Choroid plexus epithelial cell (primary cell): ENCODE results near the gene RGS9BP.
A peak's percentile ranks its signal among the peaks of the same experiment; 100 is the strongest.
"Not testable (repeated sequence)": the region's sequence is repeated elsewhere in the genome, so short reads cannot be mapped to it uniquely, and the experiment has no call there.

Source experiments
- DNase-seq: peaks from one replicate; pipeline ENCODE4 v3.0.0-alpha.2; 2010; ENCODE audit warnings: low read depth
- H3K4me3 ChIP-seq: 2 replicates; pipeline ENCODE4 v1.5.1; 2011; ENCODE audit warnings: low read depth, mild to moderate bottlenecking, control low read depth, low read length, moderate library complexity
- TF ChIP-seq, protein P1 (sequence below): conservative IDR thresholded peaks from 2 replicates; pipeline ENCODE4 v1.5.1; 2011; ENCODE audit warnings: low read depth, mild to moderate bottlenecking, control low read depth, inconsistent platforms, low read length, moderate library complexity

The RGS9BP gene

DNA sequence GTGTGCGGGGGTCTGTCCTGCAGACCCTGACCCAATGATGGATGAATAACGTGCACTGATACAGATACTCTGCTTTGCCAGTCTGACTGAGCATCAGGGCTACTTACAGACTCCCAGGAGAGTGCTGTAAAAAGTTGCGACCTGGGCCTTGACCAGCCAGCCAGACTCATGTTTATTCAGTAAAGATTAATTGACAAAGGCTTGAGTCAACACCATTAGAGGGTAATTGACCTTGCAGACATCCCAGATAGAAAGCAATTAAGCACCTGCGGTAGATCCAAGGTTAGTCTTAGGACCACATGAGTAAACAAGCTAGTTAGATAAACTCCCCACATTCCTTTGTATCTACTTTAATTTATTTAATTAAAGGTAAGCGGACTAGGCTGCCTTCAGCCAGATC, 26.4 kb downstream of the RGS9BP start:
- no peak overlapping the region for H3K4me3 ChIP-seq
- no peak for DNase-seq
- TF ChIP-seq, protein P1, sequence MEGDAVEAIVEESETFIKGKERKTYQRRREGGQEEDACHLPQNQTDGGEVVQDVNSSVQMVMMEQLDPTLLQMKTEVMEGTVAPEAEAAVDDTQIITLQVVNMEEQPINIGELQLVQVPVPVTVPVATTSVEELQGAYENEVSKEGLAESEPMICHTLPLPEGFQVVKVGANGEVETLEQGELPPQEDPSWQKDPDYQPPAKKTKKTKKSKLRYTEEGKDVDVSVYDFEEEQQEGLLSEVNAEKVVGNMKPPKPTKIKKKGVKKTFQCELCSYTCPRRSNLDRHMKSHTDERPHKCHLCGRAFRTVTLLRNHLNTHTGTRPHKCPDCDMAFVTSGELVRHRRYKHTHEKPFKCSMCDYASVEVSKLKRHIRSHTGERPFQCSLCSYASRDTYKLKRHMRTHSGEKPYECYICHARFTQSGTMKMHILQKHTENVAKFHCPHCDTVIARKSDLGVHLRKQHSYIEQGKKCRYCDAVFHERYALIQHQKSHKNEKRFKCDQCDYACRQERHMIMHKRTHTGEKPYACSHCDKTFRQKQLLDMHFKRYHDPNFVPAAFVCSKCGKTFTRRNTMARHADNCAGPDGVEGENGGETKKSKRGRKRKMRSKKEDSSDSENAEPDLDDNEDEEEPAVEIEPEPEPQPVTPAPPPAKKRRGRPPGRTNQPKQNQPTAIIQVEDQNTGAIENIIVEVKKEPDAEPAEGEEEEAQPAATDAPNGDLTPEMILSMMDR = no peak

DNA sequence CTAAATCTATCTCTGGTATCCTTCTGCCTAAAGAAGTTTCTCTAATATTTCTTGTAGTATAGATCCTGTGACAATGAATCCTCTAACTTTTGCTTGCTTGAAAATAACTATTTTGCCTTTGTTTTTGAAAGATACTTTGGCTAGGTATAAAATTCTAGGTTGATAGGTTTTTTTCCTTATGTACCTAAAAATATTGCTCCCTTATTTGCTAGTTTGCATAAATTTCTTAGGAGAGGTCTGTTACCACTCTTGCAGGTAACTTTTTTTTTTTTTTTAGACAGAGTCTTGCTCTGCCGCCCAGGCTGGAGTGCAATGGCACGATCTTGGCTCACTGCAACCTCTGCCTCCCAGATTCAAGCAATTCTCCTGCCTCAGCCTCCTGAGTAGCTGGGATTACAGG, 28.4 kb downstream of the RGS9BP start:
- not testable (repeated sequence) for H3K4me3 ChIP-seq, DNase-seq

DNA sequence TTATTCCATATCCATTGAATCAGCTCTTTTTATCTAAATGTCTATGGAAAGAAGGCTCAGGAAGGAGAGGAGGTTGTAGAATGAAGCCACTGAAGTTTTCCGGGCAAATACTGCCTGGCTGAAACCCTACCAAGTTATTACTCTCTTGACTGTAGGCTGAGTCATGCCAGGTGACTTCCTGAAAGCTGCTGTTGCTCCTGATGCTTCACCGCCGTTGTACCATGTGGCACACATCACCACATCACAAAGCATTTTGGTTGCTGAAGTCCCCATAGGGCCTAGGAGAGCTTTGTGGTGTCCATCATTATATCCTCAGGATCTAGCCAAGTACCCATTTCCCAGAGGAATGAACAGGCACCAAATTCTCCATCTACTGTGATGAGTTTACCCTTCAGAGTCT, 32.8 kb downstream of the RGS9BP start:
- DNase-seq = peak; percentile 9
- TF ChIP-seq, protein P1 = no peak
- H3K4me3 ChIP-seq = no peak overlapping the region

DNA sequence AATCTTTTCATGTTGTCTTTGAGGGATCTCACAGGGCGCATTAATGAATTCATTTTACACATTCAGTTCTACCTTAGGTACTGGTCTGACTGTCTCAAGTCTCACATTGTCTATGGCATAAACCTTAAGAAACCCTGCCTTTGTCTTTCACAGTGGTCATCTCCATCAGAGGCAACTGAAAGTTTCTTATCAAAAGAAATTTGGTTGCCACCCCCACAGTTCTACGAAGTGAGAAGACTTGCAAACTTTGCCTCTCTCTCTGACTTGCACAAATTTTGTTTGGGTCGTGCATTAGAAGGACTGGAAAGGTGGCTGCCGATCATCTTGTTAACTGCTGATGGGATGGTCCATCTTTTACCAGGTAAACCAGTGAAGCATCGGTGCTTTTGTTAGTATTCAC, 33.4 kb downstream of the RGS9BP start:
- DNase-seq = no peak
- TF ChIP-seq, protein P1 = no peak
- H3K4me3 ChIP-seq = no peak overlapping the region

DNA sequence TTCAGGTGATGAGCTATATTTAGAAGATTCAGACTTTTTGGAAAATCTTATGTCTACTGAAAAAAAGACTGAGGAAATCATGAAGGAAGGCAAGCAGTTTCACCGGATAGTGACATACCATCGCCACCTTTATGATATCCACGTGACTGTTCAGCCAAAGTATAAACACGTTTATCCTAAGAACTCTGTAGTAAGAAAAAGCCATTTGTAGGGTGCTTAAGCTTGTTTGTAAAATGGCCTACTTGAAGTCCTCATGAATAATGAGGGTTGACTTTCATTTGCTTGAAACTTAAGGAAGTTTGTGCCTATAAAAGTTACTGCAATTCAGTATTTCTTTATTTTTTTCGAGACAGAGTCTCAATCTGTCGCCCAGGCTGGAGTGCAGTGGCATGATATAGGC, 36.1 kb downstream of the RGS9BP start:
- no peak overlapping the region for H3K4me3 ChIP-seq
- TF ChIP-seq, protein P1 = no peak
- no peak for DNase-seq

DNA sequence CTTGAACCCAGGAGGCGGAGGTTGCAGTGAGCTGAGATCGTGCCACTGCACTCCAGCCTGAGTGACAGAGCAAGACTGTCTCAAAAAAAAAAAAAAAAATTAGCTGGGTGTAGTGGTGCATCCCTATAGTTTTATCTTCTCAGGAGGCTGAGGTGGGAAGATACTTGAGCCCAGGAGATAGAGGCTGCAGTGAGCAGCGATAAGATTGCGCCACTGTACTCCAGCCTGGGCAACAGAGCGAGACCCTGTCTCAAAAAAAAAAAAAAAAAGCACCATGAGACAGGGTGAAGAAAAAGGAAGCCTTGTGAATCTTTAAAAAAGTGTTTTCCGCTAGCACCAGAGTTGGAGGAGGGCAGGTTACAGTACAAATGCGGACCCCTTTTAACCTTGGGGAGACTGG, 40.6 kb downstream of the RGS9BP start:
- H3K4me3 ChIP-seq, DNase-seq: not testable (repeated sequence)

DNA sequence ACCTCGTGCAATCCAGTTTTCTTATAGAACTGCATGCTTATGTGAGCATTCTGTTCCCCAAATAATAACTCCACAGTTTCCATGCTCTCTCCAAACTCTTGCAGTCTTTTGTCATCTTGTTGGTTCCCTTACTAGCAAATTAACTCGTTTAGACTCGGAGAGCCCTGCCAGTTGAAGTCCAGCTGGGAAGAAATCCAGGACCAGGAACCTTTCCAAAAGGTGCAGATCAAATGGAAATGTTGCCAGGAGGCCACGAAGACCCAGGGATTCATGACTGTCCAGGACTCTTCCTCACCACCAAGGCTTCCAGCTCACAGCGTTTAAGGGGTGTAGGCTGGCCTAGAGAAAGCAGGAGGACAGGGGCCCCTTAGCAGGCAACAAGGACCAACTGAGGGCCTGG, 41.8 kb downstream of the RGS9BP start:
- TF ChIP-seq, protein P1 = no peak
- DNase-seq = no peak
- H3K4me3 ChIP-seq = no peak overlapping the region

DNA sequence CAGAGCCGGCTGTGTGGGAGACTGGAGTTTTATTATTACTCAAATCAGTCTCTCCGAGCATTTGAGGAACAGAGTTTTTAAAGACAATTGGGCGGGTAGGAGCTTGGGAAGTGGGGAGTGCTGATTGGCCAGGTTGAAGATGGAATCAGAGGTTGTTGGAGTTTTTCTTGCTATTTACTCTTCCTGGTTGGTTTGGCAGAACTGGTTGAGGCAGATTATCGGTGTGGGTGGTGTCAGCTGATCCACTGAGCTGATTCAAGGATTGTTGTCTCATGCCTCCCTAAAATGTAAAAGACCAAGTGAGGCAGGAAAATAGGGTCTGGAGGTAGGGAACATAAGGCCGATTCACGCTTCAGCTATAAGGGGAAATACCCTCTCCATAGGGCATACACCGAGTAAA, 42.6 kb downstream of the RGS9BP start:
- no peak overlapping the region for H3K4me3 ChIP-seq
- TF ChIP-seq, protein P1 = no peak
- no peak for DNase-seq
